ENCODE results near the gene PPL. TPM values are rescaled to one million over a fixed set of nuclear protein-coding genes. Genes with fewer than 3 reads are reported as not detected.

Gene PPL
- total and polyA plus RNA-seq, 2 of the 13 experiments (the other 11 are each of a cell fraction or from before 2014, with no cell fraction given), result 5.7 to 6.6 TPM

- TF ChIP-seq UBTF (CRISPR knock-in tag; IDR thresholded peaks at IDR 0.05), result peak; percentile 86
- TF ChIP-seq, protein P1, sequence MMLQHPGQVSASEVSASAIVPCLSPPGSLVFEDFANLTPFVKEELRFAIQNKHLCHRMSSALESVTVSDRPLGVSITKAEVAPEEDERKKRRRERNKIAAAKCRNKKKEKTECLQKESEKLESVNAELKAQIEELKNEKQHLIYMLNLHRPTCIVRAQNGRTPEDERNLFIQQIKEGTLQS (CRISPR knock-in tag; IDR thresholded peaks at IDR 0.05), result peak; percentile 42; the same call in 1 of the 2 replicates
- TF ChIP-seq ZNF547 (CRISPR knock-in tag; IDR thresholded peaks at IDR 0.05), result 0 out of 2 replicates have a peak, but pooled peaks have one; percentile 70
- TF ChIP-seq LRRFIP1 (CRISPR knock-in tag; conservative IDR thresholded peaks at IDR 0.05), result no peak
- TF ChIP-seq ZNF33B (CRISPR knock-in tag; IDR thresholded peaks at IDR 0.05), result no peak
- TF ChIP-seq, protein P2, sequence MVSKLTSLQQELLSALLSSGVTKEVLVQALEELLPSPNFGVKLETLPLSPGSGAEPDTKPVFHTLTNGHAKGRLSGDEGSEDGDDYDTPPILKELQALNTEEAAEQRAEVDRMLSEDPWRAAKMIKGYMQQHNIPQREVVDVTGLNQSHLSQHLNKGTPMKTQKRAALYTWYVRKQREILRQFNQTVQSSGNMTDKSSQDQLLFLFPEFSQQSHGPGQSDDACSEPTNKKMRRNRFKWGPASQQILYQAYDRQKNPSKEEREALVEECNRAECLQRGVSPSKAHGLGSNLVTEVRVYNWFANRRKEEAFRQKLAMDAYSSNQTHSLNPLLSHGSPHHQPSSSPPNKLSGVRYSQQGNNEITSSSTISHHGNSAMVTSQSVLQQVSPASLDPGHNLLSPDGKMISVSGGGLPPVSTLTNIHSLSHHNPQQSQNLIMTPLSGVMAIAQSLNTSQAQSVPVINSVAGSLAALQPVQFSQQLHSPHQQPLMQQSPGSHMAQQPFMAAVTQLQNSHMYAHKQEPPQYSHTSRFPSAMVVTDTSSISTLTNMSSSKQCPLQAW (CRISPR knock-in tag; IDR thresholded peaks at IDR 0.05), result peak; percentile 1; the same call in 1 of the 2 replicates
- peak; percentile 77 for TF ChIP-seq ELF3 (CRISPR knock-in tag; IDR thresholded peaks at IDR 0.05)
- 0 out of 2 replicates have a peak, but pooled peaks have one; percentile 36 for TF ChIP-seq ZFP1 (CRISPR knock-in tag; IDR thresholded peaks at IDR 0.05)
- TF ChIP-seq HOXA3 (CRISPR knock-in tag; IDR thresholded peaks at IDR 0.05), result peak; percentile 56
- TF ChIP-seq PAX8 (CRISPR knock-in tag; IDR thresholded peaks at IDR 0.05; ENCODE audit: borderline replicate concordance), result 0 out of 2 replicates have a peak, but pooled peaks have one; percentile 55
- TF ChIP-seq ZNF430 (CRISPR knock-in tag; IDR thresholded peaks at IDR 0.05), result 0 out of 2 replicates have a peak, but pooled peaks have one; percentile 72
- TF ChIP-seq ZBTB3 (CRISPR knock-in tag; IDR thresholded peaks at IDR 0.05; ENCODE audit: borderline replicate concordance, low read depth), result no peak
- 0 out of 2 replicates have a peak, but pooled peaks have one; percentile 50 for TF ChIP-seq ZNF317 (CRISPR knock-in tag; IDR thresholded peaks at IDR 0.05)
- 0 out of 2 replicates have a peak, but pooled peaks have one; percentile 22 for TF ChIP-seq MIER3 (CRISPR knock-in tag; IDR thresholded peaks at IDR 0.05; ENCODE audit: borderline replicate concordance)
- peak; percentile 78 for TF ChIP-seq SAP130 (CRISPR knock-in tag; IDR thresholded peaks at IDR 0.05; ENCODE audit: low read depth)
- TF ChIP-seq FOXC1 (CRISPR knock-in tag; IDR thresholded peaks at IDR 0.05; ENCODE audit: borderline replicate concordance), result peak; percentile 21; the same call in 1 of the 2 replicates
- peak; percentile 46 for TF ChIP-seq MED1 (CRISPR knock-in tag; IDR thresholded peaks at IDR 0.05)
- TF ChIP-seq ZNF263 (CRISPR knock-in tag; IDR thresholded peaks at IDR 0.05), result peak; percentile 82
- TF ChIP-seq HNRNPH1 (optimal IDR thresholded peaks at IDR 0.05; ENCODE audit: low read depth, low read length), result no peak
- TF ChIP-seq U2AF1 (optimal IDR thresholded peaks at IDR 0.05; ENCODE audit: low read depth, low read length), result no peak
- TF ChIP-seq ZKSCAN8 (CRISPR knock-in tag; IDR thresholded peaks at IDR 0.05; ENCODE audit: borderline replicate concordance), result peak; percentile 99
- no peak for TF ChIP-seq ZNF326 (CRISPR knock-in tag; IDR thresholded peaks at IDR 0.05; ENCODE audit: borderline replicate concordance)
- no peak for TF ChIP-seq FOXA1 (IDR thresholded peaks at IDR 0.05)
- peak; percentile 6; the same call in 1 of the 2 replicates for TF ChIP-seq FOXA1 (CRISPR knock-in tag; IDR thresholded peaks at IDR 0.05)
Measured at GRCh38 chr16:4947722-4948503, 11.0 kb upstream of the PPL start (continued).

Data from HepG2 (cell line).